Measurements from ENCODE around the gene CDCP2. TPM values are rescaled to one million over a fixed set of nuclear protein-coding genes. Genes with fewer than 3 reads are reported as not detected.

CDCP2 gene
- total RNA-seq, 1 experiment from 2014 or later, result not detected

DNA sequence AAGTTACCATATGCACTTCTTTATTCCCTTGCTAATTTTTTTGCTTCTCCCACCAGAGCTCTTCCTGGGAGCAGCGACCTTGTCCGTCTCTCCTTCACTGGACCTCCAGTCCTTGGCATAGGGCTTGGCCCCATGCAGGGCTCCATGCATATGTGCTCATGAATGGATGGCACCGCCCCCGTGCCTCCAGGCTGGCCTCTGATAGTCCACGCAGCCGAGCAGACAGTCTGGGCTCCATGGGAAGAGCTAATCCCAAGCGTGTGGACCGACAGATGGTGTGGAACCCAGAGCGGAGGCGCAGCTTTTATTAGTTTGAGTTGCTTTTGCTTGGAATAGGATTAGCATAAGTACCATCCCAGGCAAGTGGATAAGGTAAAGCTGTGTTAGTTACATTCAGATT is 41.8 kb downstream of the CDCP2 start:
- Mint-ChIP-seq H3K27me3 (ENCODE audit: low read depth) (no peaks in the 10 kb centered on the region), H3K9me3 (no peaks in the 10 kb centered on the region), H3K36me3 (no peaks in the 10 kb centered on the region), H3K4me1 (0 out of 2 replicates have a peak, but pooled peaks cover 2% of the 10 kb centered on the region), H3K4me3 (no peak overlapping the region), H3K27ac (no peak overlapping the region)
- no peak for TF ChIP-seq PRRX2 (CRISPR knock-in tag; IDR thresholded peaks at IDR 0.05)
- TF ChIP-seq, protein P1, sequence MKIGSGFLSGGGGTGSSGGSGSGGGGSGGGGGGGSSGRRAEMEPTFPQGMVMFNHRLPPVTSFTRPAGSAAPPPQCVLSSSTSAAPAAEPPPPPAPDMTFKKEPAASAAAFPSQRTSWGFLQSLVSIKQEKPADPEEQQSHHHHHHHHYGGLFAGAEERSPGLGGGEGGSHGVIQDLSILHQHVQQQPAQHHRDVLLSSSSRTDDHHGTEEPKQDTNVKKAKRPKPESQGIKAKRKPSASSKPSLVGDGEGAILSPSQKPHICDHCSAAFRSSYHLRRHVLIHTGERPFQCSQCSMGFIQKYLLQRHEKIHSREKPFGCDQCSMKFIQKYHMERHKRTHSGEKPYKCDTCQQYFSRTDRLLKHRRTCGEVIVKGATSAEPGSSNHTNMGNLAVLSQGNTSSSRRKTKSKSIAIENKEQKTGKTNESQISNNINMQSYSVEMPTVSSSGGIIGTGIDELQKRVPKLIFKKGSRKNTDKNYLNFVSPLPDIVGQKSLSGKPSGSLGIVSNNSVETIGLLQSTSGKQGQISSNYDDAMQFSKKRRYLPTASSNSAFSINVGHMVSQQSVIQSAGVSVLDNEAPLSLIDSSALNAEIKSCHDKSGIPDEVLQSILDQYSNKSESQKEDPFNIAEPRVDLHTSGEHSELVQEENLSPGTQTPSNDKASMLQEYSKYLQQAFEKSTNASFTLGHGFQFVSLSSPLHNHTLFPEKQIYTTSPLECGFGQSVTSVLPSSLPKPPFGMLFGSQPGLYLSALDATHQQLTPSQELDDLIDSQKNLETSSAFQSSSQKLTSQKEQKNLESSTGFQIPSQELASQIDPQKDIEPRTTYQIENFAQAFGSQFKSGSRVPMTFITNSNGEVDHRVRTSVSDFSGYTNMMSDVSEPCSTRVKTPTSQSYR (CRISPR knock-in tag; IDR thresholded peaks at IDR 0.05), result no peak
- no peak for TF ChIP-seq SOX15 (CRISPR knock-in tag; IDR thresholded peaks at IDR 0.05)
- TF ChIP-seq ZNF219 (CRISPR knock-in tag; IDR thresholded peaks at IDR 0.05; ENCODE audit: borderline replicate concordance), result no peak
- TF ChIP-seq, protein P2, sequence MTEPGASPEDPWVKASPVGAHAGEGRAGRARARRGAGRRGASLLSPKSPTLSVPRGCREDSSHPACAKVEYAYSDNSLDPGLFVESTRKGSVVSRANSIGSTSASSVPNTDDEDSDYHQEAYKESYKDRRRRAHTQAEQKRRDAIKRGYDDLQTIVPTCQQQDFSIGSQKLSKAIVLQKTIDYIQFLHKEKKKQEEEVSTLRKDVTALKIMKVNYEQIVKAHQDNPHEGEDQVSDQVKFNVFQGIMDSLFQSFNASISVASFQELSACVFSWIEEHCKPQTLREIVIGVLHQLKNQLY (CRISPR knock-in tag; IDR thresholded peaks at IDR 0.05), result no peak
- no peak for TF ChIP-seq ZNF263 (CRISPR knock-in tag; IDR thresholded peaks at IDR 0.05; ENCODE audit: low read depth)
- TF ChIP-seq, protein P3, sequence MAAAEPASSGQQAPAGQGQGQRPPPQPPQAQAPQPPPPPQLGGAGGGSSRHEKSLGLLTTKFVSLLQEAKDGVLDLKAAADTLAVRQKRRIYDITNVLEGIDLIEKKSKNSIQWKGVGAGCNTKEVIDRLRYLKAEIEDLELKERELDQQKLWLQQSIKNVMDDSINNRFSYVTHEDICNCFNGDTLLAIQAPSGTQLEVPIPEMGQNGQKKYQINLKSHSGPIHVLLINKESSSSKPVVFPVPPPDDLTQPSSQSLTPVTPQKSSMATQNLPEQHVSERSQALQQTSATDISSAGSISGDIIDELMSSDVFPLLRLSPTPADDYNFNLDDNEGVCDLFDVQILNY (CRISPR knock-in tag; IDR thresholded peaks at IDR 0.05), result no peak
- no peak for TF ChIP-seq MXD4 (CRISPR knock-in tag; IDR thresholded peaks at IDR 0.05; ENCODE audit: borderline replicate concordance)
- POLR2A ChIA-PET, result no interaction called here
- CTCF ChIA-PET, result interaction anchor here (0.6 to 3.3 kb wide), 5 partner anchors 10 to 296 kb away, joined by 3 to 14 read pairs (median 3); no protein-coding TSS in a partner anchor
- DNase-seq (ENCODE audit: low spot score) (no peak), ATAC-seq (no peak)

DNA sequence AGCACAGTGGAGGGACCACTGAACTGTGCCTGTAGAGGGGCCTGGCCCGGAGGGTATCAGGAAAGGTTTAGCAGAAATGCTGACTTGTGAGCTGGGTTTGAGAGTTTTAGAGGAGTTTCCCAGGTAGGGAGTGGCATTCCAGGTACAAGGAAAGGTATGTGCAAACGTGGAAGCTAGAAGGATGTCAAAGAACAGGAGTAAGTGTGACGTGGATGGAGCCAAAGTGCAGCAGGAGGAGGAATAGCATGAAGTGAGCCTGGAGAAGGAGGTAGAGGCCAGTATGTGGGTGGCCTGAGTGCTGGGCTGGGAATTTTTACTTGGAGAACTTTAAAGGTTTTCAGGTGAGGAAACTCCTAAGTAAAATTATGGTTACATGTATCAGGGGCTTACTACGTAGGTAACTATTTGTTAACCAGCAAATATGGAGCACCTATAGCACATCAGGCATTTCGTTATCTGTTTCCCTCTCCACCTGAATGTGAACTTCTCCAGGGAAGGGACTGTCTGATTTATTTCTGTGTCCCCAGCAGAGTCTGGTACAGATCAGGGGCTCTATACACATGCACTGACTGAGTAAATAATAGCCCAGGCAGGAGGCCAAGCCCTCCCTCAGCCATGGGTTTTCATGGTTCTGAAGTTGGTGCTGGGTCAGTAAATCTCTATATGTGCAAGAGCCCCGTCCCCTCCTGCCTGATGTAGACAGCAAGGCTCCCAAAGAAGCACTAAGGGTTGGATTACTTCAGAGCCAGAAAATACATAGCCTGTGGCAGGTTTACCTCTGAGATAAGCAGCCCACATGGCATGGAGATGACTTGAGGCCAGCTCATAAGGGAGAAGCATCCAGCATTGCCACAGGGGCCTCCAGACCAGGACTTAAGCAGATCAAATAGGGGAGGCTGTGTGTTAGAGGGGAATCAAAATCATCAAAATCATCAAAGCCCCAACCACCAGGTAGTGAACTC is 43.4 kb downstream of the CDCP2 start:
- 0 out of 2 replicates have a peak, but pooled peaks cover 2% of the 10 kb centered on the region for H3K4me1 Mint-ChIP-seq
- no peak overlapping the region for H3K27ac Mint-ChIP-seq
- DNase-seq (ENCODE audit: low spot score) (no peak), ATAC-seq (no peak)
- ChIA-PET POLR2A (no interaction called here), CTCF (interaction anchor here (1.8 to 2.1 kb wide), 2 partner anchors 28 to 72 kb away, joined by 4 to 7 read pairs; no protein-coding TSS in a partner anchor)
- H3K9me3 Mint-ChIP-seq, result no peaks in the 10 kb centered on the region
- H3K4me3 Mint-ChIP-seq, result no peak overlapping the region
- H3K36me3 Mint-ChIP-seq, result no peaks in the 10 kb centered on the region
- no peaks in the 10 kb centered on the region for H3K27me3 Mint-ChIP-seq (ENCODE audit: low read depth)
- TF ChIP-seq, protein P4, sequence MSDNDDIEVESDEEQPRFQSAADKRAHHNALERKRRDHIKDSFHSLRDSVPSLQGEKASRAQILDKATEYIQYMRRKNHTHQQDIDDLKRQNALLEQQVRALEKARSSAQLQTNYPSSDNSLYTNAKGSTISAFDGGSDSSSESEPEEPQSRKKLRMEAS (CRISPR knock-in tag; IDR thresholded peaks at IDR 0.05), result no peak
- no peak for TF ChIP-seq ZNF219 (CRISPR knock-in tag; IDR thresholded peaks at IDR 0.05; ENCODE audit: borderline replicate concordance)
- TF ChIP-seq, protein P2 (CRISPR knock-in tag; IDR thresholded peaks at IDR 0.05), result no peak
- no peak for TF ChIP-seq MXD4 (CRISPR knock-in tag; IDR thresholded peaks at IDR 0.05; ENCODE audit: borderline replicate concordance)
- TF ChIP-seq, protein P5, sequence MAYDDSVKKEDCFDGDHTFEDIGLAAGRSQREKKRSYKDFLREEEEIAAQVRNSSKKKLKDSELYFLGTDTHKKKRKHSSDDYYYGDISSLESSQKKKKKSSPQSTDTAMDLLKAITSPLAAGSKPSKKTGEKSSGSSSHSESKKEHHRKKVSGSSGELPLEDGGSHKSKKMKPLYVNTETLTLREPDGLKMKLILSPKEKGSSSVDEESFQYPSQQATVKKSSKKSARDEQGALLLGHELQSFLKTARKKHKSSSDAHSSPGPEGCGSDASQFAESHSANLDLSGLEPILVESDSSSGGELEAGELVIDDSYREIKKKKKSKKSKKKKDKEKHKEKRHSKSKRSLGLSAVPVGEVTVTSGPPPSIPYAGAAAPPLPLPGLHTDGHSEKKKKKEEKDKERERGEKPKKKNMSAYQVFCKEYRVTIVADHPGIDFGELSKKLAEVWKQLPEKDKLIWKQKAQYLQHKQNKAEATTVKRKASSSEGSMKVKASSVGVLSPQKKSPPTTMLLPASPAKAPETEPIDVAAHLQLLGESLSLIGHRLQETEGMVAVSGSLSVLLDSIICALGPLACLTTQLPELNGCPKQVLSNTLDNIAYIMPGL (CRISPR knock-in tag; IDR thresholded peaks at IDR 0.05), result no peak
- no peak for TF ChIP-seq ZNF396 (CRISPR knock-in tag; IDR thresholded peaks at IDR 0.05; ENCODE audit: borderline replicate concordance)
- TF ChIP-seq ZNF317 (CRISPR knock-in tag; IDR thresholded peaks at IDR 0.05; ENCODE audit: borderline replicate concordance, low read depth), result no peak
- TF ChIP-seq NFYB (CRISPR knock-in tag; conservative IDR thresholded peaks at IDR 0.05; ENCODE audit: low read depth), result no peak
- TF ChIP-seq, protein P6, sequence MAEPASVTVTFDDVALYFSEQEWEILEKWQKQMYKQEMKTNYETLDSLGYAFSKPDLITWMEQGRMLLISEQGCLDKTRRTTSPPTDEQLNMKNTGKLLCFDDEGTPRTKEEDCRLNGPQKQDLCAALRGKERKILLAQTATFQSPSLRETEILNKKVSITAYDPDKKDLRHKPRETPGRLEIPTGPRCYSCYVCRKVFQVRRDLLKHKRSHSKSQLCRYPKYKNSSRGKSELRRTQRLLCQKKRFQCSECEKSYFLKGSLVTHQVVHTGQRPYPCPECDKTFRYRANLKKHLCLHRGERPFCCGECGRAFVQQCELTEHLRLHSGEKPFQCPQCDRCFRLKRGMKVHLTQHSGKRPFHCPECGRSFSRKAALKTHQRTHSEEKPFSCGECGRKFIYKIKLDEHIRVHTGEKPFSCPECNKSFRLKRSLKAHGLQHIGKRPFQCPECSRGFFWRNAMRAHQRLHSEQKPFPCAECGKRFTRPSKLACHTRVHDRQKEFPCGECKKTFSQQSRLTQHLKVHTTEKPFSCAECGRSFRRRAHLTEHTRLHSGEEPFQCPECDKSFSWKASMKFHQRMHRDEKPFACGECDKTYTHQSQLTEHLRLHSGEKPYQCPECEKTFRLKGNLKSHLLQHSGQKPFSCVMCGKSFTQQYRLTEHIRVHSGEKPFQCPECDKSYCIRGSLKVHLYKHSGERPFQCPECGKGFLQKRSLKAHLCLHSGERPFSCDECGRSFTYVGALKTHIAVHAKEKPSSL (CRISPR knock-in tag; conservative IDR thresholded peaks at IDR 0.05), result no peak
- TF ChIP-seq ZBTB21 (CRISPR knock-in tag; IDR thresholded peaks at IDR 0.05; ENCODE audit: borderline replicate concordance), result no peak
- TF ChIP-seq ZNF138 (CRISPR knock-in tag; conservative IDR thresholded peaks at IDR 0.05), result no peak
- no peak for TF ChIP-seq RORB (CRISPR knock-in tag; IDR thresholded peaks at IDR 0.05)
- TF ChIP-seq CREM (CRISPR knock-in tag; IDR thresholded peaks at IDR 0.05), result no peak
- TF ChIP-seq MYBL2 (CRISPR knock-in tag; IDR thresholded peaks at IDR 0.05), result no peak
- TF ChIP-seq TP53 (CRISPR knock-in tag; IDR thresholded peaks at IDR 0.05), result no peak
- TF ChIP-seq, protein P7, sequence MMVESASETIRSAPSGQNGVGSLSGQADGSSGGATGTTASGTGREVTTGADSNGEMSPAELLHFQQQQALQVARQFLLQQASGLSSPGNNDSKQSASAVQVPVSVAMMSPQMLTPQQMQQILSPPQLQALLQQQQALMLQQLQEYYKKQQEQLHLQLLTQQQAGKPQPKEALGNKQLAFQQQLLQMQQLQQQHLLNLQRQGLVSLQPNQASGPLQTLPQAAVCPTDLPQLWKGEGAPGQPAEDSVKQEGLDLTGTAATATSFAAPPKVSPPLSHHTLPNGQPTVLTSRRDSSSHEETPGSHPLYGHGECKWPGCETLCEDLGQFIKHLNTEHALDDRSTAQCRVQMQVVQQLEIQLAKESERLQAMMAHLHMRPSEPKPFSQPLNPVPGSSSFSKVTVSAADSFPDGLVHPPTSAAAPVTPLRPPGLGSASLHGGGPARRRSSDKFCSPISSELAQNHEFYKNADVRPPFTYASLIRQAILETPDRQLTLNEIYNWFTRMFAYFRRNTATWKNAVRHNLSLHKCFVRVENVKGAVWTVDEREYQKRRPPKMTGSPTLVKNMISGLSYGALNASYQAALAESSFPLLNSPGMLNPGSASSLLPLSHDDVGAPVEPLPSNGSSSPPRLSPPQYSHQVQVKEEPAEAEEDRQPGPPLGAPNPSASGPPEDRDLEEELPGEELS (CRISPR knock-in tag; IDR thresholded peaks at IDR 0.05), result no peak

All from WTC11 (cell line).